CD14-positive monocyte (primary cell): ENCODE results near the gene KAZALD1. TPM values are rescaled to one million over a fixed set of nuclear protein-coding genes. Genes with fewer than 3 reads are reported as not detected.

Source experiments
- DNase-seq, 3 donors: peaks; one replicate each; pipeline ENCODE4 v3.0.0-alpha.2; 2011 to 2022
- H2AFZ ChIP-seq: 2 replicates; pipeline ENCODE4 v1.6.0; 2012; ENCODE audit warnings: mild to moderate bottlenecking, low read depth, low read length, inconsistent platforms; ENCODE audit not compliant: insufficient read depth, poor library complexity, severe bottlenecking
- H3K27ac ChIP-seq, 2 donors: 1 replicate in 1 of 2; 2 replicates in 1 of 2; pipeline ENCODE4 v1.5.1; 2012 to 2013; ENCODE audit warnings: low read length in 2 of 2, control low read depth in 1 of 2, inconsistent platforms in 1 of 2, low read depth in 1 of 2, mild to moderate bottlenecking in 1 of 2
- H3K27me3 ChIP-seq, 2 donors: one replicate each; pipeline versions ENCODE4 v1.6.0 to v1.6.1; 2011 to 2013; ENCODE audit warnings: low read length in 2 of 2; ENCODE audit not compliant: control insufficient read depth in 2 of 2, insufficient read depth in 2 of 2
- H3K36me3 ChIP-seq, 2 donors: replicated peaks in 1 of 2; 1 replicate in 1 of 2; 2 replicates in 1 of 2; pipeline versions ENCODE4 v1.5.1 to v1.6.1; 2012 to 2013; ENCODE audit warnings: low read length in 2 of 2, control low read depth in 1 of 2, inconsistent platforms in 1 of 2, mild to moderate bottlenecking in 1 of 2; ENCODE audit not compliant: insufficient read depth in 2 of 2, control insufficient read depth in 1 of 2
- H3K4me1 ChIP-seq, 2 donors: 1 replicate in 1 of 2; 2 replicates in 1 of 2; pipeline versions ENCODE4 v1.5.1 to v1.6.1; 2012 to 2013; ENCODE audit warnings: low read length in 2 of 2, control low read depth in 1 of 2, inconsistent platforms in 1 of 2, mild to moderate bottlenecking in 1 of 2, moderate library complexity in 1 of 2; ENCODE audit not compliant: insufficient read depth in 2 of 2, control insufficient read depth in 1 of 2
- H3K4me2 ChIP-seq: replicated peaks from 2 replicates; pipeline ENCODE3; 2012; ENCODE audit warnings: low read length, moderate library complexity, mild to moderate bottlenecking; ENCODE audit not compliant: poor library complexity, severe bottlenecking; ENCODE audit errors: extremely low read depth
- H3K4me3 ChIP-seq, 3 experiments: fragments of 200-600 bp in 1 of 3; sonication (generic) in 1 of 3; replicated peaks in 1 of 3; 1 replicate in 2 of 3; 2 replicates in 1 of 3; pipeline ENCODE4 v1.5.1; 2011 to 2013; ENCODE audit warnings: low read length in 3 of 3, mild to moderate bottlenecking in 3 of 3, control low read depth in 2 of 3, low read depth in 2 of 3, inconsistent platforms in 1 of 3, moderate library complexity in 1 of 3
- H3K79me2 ChIP-seq: 2 replicates; pipeline ENCODE4 v1.6.0; 2012; ENCODE audit warnings: mild to moderate bottlenecking, control low read depth, inconsistent platforms, low read length, moderate library complexity; ENCODE audit not compliant: insufficient read depth
- H3K9ac ChIP-seq: 2 replicates; pipeline ENCODE4 v1.6.0; 2017; ENCODE audit warnings: low read length, mild to moderate bottlenecking; ENCODE audit not compliant: insufficient read depth, poor library complexity, severe bottlenecking
- H3K9me3 ChIP-seq, 2 donors: replicated peaks in 1 of 2; 1 replicate in 1 of 2; 2 replicates in 1 of 2; pipeline versions ENCODE4 v1.5.1 to v1.6.1; 2012 to 2013; ENCODE audit warnings: low read length in 2 of 2, control low read depth in 1 of 2; ENCODE audit not compliant: control insufficient read depth in 1 of 2, insufficient read depth in 1 of 2
- H4K20me1 ChIP-seq: 2 replicates; pipeline ENCODE4 v1.6.0; 2012; ENCODE audit warnings: mild to moderate bottlenecking, low read length, control low read depth, moderate library complexity; ENCODE audit not compliant: insufficient read depth
- H3K27ac Mint-ChIP-seq, 7 donors: one replicate each; pipeline ENCODE4 v1.8.0; 2020; ENCODE audit warnings: mild to moderate bottlenecking in 7 of 7, mixed read lengths in 7 of 7, moderate library complexity in 6 of 7, inconsistent platforms in 2 of 7
- H3K27me3 Mint-ChIP-seq, 3 donors: one replicate each; pipeline ENCODE4 v1.8.0; 2021 to 2022; ENCODE audit warnings: low read depth in 3 of 3, mild to moderate bottlenecking in 3 of 3, mixed read lengths in 3 of 3, moderate library complexity in 3 of 3, inconsistent platforms in 1 of 3
- H3K36me3 Mint-ChIP-seq, 2 donors: one replicate each; pipeline ENCODE4 v1.8.0; 2020; ENCODE audit warnings: mixed read lengths in 2 of 2, inconsistent platforms in 1 of 2, mild to moderate bottlenecking in 1 of 2
- H3K4me1 Mint-ChIP-seq: one replicate; pipeline ENCODE4 v1.8.0; 2020; ENCODE audit warnings: mild to moderate bottlenecking, mixed read lengths
- H3K4me3 Mint-ChIP-seq, 2 donors: one replicate each; pipeline ENCODE4 v1.8.0; 2020; ENCODE audit warnings: mild to moderate bottlenecking in 2 of 2, mixed read lengths in 2 of 2, moderate library complexity in 1 of 2
- H3K9me3 Mint-ChIP-seq, 7 donors: one replicate each; pipeline ENCODE4 v1.8.0; 2020 to 2022; ENCODE audit warnings: mixed read lengths in 7 of 7, mild to moderate bottlenecking in 6 of 7, moderate library complexity in 6 of 7, inconsistent platforms in 2 of 7
- WGBS: methylation state at CpG from one replicate; pipeline ENCODE4 v1.1.5; 2013; ENCODE audit warnings: missing lambda C conversion rate; ENCODE audit not compliant: insufficient coverage; 5-methylcytosine and 5-hydroxymethylcytosine counted together
- intact Hi-C, 2 donors: fragments of 100-400 bp; cut with micrococcal nuclease; formaldehyde crosslinking; loops; one replicate each; pipeline versions ENCODE4 v1.15.0 to v1.15.1; 2023
- polyA plus RNA-seq, 3 donors: library from polyadenylated mRNA; depleted of rRNA in 1 of 3; unstranded in 2 of 3; stranded (reverse) in 1 of 3; fragments of 300-500 nt in 2 of 3; fragments of >200 nt in 1 of 3; fragmentation: Illumina TruSeq in 2 of 3; gene quantifications; 1 replicate in 2 of 3; 2 replicates in 1 of 3; pipeline ENCODE4 v1.2.3, GENCODE V29; 2012 to 2021
- TF ChIP-seq, protein P1 (sequence below): fragments of 200-600 bp; IDR thresholded peaks from one replicate; pipeline ENCODE4 v1.8.0; 2022; ENCODE audit warnings: antibody characterized with exemption, mild to moderate bottlenecking

Gene KAZALD1
- polyA plus RNA-seq, 3 donors: 0.15 to 6.6 (median 0.53) TPM

DNA sequence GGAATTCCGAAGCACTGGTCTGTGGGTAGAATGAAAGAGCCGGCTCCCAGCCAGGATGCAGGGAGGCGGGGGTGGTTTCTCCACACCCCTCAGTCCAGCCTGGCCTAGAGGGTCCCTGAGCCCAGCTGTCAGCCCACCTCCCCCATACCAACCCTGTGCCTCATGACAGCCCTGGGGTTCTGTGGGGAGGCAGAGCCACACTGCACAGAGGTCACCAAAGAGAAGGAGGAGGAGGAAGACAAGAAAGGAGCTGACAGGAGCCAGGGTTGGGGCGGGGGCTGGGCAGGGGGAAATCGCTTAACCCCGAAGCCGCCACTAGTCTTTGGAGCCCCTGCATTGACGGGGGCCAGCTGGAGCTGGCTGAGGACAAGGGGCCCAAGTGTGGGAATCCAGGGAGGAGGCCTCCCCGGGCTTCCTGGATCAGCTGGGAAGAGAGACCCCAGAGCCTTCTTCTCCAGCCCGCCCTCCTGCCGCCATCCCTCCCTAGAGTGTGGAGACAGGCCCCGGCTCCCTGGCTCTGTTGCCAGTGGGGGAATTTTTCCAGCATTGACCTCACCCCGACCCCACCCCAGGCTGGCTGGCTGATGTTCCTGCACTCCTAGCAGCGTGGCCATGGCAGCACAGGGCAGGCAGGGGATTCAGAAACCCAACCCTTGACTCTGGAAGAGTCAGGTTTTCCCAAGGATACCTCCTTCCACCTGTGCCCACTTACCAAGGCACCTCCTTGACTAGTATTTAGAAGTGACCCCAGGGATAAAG is 32.5 kb downstream of the KAZALD1 start:
- H3K79me2 ChIP-seq: no peaks in the 10 kb centered on the region
- peaks cover 0 to 44% of the 10 kb centered on the region in 2 donors for H3K27me3 ChIP-seq
- H3K4me1 ChIP-seq: no peaks in the 10 kb centered on the region
- H3K36me3 ChIP-seq: no peaks in the 10 kb centered on the region
- no peak for DNase-seq
- Mint-ChIP-seq H3K27me3 (peaks cover 36 to 71% (median 39%) of the 10 kb centered on the region in 3 donors), H3K27ac (no peak overlapping the region), H3K9me3 (peaks cover 0 to 2% (median 0%) of the 10 kb centered on the region in 7 donors), H3K4me1 (no peaks in the 10 kb centered on the region), H3K4me3 (peak overlapping the region in 1 of 2 donors; percentile 13), H3K36me3 (no peaks in the 10 kb centered on the region)
- WGBS: 70% methylated on average over 6 of the region's 14 CpGs
- H3K4me3 ChIP-seq: no peak overlapping the region
- H4K20me1 ChIP-seq: no peaks in the 10 kb centered on the region
- no peak overlapping the region for H3K27ac ChIP-seq
- no peaks in the 10 kb centered on the region for H3K9me3 ChIP-seq
- H2AFZ ChIP-seq: no peak overlapping the region
- H3K9ac ChIP-seq: no peak overlapping the region
- no peak overlapping the region for H3K4me2 ChIP-seq
- intact Hi-C loops: no loop called here
- TF ChIP-seq, protein P1, sequence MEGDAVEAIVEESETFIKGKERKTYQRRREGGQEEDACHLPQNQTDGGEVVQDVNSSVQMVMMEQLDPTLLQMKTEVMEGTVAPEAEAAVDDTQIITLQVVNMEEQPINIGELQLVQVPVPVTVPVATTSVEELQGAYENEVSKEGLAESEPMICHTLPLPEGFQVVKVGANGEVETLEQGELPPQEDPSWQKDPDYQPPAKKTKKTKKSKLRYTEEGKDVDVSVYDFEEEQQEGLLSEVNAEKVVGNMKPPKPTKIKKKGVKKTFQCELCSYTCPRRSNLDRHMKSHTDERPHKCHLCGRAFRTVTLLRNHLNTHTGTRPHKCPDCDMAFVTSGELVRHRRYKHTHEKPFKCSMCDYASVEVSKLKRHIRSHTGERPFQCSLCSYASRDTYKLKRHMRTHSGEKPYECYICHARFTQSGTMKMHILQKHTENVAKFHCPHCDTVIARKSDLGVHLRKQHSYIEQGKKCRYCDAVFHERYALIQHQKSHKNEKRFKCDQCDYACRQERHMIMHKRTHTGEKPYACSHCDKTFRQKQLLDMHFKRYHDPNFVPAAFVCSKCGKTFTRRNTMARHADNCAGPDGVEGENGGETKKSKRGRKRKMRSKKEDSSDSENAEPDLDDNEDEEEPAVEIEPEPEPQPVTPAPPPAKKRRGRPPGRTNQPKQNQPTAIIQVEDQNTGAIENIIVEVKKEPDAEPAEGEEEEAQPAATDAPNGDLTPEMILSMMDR: no peak

- Mint-ChIP-seq H3K27ac (peak overlapping the region in 2 of 7 donors; percentile 4 to 70), H3K4me1 (no peaks in the 10 kb centered on the region), H3K27me3 (peaks cover 37 to 71% (median 41%) of the 10 kb centered on the region in 3 donors), H3K9me3 (peaks cover 0 to 2% (median 0%) of the 10 kb centered on the region in 7 donors), H3K4me3 (no peak overlapping the region), H3K36me3 (no peaks in the 10 kb centered on the region)
- no peak overlapping the region for H2AFZ ChIP-seq
- TF ChIP-seq, protein P1: no peak
- no peak for DNase-seq
- H3K4me2 ChIP-seq: no peak overlapping the region
- no peak overlapping the region for H3K4me3 ChIP-seq
- no peaks in the 10 kb centered on the region for H3K36me3 ChIP-seq
- WGBS: 59% methylated on average over 4 of the region's 6 CpGs
- no peaks in the 10 kb centered on the region for H4K20me1 ChIP-seq
- H3K9ac ChIP-seq: no peak overlapping the region
- no peak overlapping the region for H3K27ac ChIP-seq
- no peaks in the 10 kb centered on the region for H3K9me3 ChIP-seq
- H3K4me1 ChIP-seq: no peaks in the 10 kb centered on the region
- H3K27me3 ChIP-seq: peaks cover 0 to 44% of the 10 kb centered on the region in 2 donors
- no peaks in the 10 kb centered on the region for H3K79me2 ChIP-seq
- intact Hi-C loops: loop anchor here (5.0 kb wide), 1 partner anchor 47 kb away; no protein-coding TSS in a partner anchor
Observed at GRCh38 chr10:101095004-101095403, 33.2 kb downstream of the KAZALD1 start.
